Astrocyte (in vitro differentiated cells and primary cell): ENCODE measurements around the gene KCNN2.

ENCODE experiments used
- EZH2 ChIP-seq: IDR thresholded peaks from 2 replicates; pipeline ENCODE4 v1.6.1; 2012; ENCODE audit warnings: mild to moderate bottlenecking, low read length, inconsistent platforms; ENCODE audit not compliant: insufficient read depth
- TF ChIP-seq, protein P1 (sequence below): IDR thresholded peaks from 2 replicates; pipeline ENCODE4 v1.5.1; 2011; ENCODE audit warnings: low read depth, mild to moderate bottlenecking, inconsistent platforms, low read length, moderate library complexity; ENCODE audit not compliant: insufficient read depth

DNA sequence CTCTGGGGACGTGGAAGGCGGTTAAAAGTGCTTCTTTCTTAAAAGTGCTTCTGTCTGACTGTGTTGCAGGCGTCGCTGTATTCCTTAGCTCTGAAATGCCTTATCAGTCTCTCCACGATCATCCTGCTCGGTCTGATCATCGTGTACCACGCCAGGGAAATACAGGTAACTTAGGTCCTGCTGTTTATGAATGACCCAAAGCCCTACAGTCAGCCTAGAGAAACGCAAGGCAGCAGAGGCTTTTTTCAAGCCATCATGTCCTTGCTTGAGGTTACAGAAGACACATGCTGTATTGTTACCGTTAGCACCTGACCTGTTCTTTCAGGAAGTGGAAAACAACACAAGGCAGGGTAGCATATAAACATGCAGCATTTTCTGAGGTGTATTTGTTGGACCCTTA, 2.0 kb downstream of the KCNN2 start:
- peak; percentile 16 for TF ChIP-seq EZH2
- TF ChIP-seq, protein P1, sequence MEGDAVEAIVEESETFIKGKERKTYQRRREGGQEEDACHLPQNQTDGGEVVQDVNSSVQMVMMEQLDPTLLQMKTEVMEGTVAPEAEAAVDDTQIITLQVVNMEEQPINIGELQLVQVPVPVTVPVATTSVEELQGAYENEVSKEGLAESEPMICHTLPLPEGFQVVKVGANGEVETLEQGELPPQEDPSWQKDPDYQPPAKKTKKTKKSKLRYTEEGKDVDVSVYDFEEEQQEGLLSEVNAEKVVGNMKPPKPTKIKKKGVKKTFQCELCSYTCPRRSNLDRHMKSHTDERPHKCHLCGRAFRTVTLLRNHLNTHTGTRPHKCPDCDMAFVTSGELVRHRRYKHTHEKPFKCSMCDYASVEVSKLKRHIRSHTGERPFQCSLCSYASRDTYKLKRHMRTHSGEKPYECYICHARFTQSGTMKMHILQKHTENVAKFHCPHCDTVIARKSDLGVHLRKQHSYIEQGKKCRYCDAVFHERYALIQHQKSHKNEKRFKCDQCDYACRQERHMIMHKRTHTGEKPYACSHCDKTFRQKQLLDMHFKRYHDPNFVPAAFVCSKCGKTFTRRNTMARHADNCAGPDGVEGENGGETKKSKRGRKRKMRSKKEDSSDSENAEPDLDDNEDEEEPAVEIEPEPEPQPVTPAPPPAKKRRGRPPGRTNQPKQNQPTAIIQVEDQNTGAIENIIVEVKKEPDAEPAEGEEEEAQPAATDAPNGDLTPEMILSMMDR: no peak
